Thoracic aorta (tissue), 2 donors: ENCODE measurements around the gene GRB14. TPM values are rescaled to one million over a fixed set of nuclear protein-coding genes. Genes with fewer than 3 reads are reported as not detected.

ENCODE experiments used
- ATAC-seq: fragments of 150-250 bp; one replicate; pipeline ENCODE4 v1.8.0; 2017; ENCODE audit warnings: low read depth; ENCODE audit not compliant: insufficient number of reproducible peaks, low FRiP score
- DNase-seq: peaks from one replicate; pipeline ENCODE4 v3.0.0-alpha.2; 2020; ENCODE audit warnings: low spot score
- H3K27ac ChIP-seq, 2 donors: fragments of 200-600 bp; sonication (generic); 1 replicate in 1 of 2; 2 replicates in 1 of 2; pipeline ENCODE4 v1.5.1; 2016; ENCODE audit warnings: mild to moderate bottlenecking in 2 of 2, moderate library complexity in 2 of 2
- H3K27me3 ChIP-seq: fragments of 200-600 bp; sonication (generic); replicated peaks from 2 replicates; pipeline ENCODE4 v1.6.0; 2016; ENCODE audit warnings: mild to moderate bottlenecking; ENCODE audit not compliant: insufficient read depth
- H3K36me3 ChIP-seq: fragments of 200-600 bp; sonication (generic); one replicate; pipeline ENCODE4 v1.5.1; 2016
- H3K4me1 ChIP-seq, 2 donors: fragments of 200-600 bp; sonication (generic); 1 replicate in 1 of 2; 2 replicates in 1 of 2; pipeline versions ENCODE4 v1.5.1 to v1.6.0; 2016; ENCODE audit warnings: low read depth in 2 of 2, mild to moderate bottlenecking in 1 of 2; ENCODE audit not compliant: control insufficient read depth in 1 of 2
- H3K4me3 ChIP-seq: fragments of 200-600 bp; sonication (generic); 2 replicates; pipeline ENCODE4 v1.5.1; 2016; ENCODE audit warnings: mild to moderate bottlenecking
- H3K9me3 ChIP-seq: fragments of 200-600 bp; sonication (generic); 2 replicates; pipeline ENCODE4 v1.5.1; 2016
- CTCF ChIP-seq: fragments of 200-600 bp; sonication (generic); IDR thresholded peaks from one replicate; pipeline ENCODE4 v1.5.1; 2019; ENCODE audit warnings: antibody characterized with exemption
- total RNA-seq, 2 donors: library from RNA; depleted of rRNA; stranded (reverse); fragments of >200 nt; gene quantifications; one replicate each; pipeline versions ENCODE4 v1.1.0 to v1.2.3, GENCODE V29; 2016

The GRB14 gene
- total RNA-seq, 2 donors from 2014 or later = 4.7 to 7.9 TPM

DNA sequence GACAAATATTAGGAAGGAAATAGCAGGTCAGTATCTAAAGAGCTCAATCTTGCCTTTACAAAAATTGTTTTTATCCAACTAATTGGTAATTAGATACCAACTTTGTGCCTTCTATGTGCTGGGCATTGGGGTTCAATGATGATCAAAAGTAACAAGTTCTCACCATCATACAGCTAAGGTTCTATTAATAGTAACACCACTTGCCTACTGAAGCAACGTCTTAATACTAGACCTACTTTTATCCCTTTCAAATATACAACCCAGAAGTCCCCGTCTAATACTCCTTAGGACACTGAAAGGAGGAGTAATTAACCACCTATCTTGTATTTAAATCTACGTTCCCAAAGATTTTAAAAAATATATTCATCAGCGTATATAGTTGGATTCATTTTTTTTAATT is 59.3 kb downstream of the GRB14 start:
- Histone ChIP-seq H3K4me1 (peaks cover 2 to 9% of the 10 kb centered on the region in 2 donors), H3K27me3 (no peaks in the 10 kb centered on the region), H3K36me3 (no peaks in the 10 kb centered on the region), H3K27ac (no peak overlapping the region), H3K4me3 (no peak overlapping the region), H3K9me3 (no peaks in the 10 kb centered on the region)
- no peak for ATAC-seq
- DNase-seq = no peak
- no peak for TF ChIP-seq CTCF

GRCh38 chr2:164561416-164561815 is 59.9 kb downstream of the GRB14 start:
- Histone ChIP-seq H3K4me3 (no peak overlapping the region), H3K27me3 (no peaks in the 10 kb centered on the region), H3K36me3 (no peaks in the 10 kb centered on the region), H3K27ac (no peak overlapping the region), H3K9me3 (no peaks in the 10 kb centered on the region), H3K4me1 (peaks cover 2 to 9% of the 10 kb centered on the region in 2 donors)
- DNase-seq (no peak), ATAC-seq (no peak)
- TF ChIP-seq CTCF = no peak

DNA sequence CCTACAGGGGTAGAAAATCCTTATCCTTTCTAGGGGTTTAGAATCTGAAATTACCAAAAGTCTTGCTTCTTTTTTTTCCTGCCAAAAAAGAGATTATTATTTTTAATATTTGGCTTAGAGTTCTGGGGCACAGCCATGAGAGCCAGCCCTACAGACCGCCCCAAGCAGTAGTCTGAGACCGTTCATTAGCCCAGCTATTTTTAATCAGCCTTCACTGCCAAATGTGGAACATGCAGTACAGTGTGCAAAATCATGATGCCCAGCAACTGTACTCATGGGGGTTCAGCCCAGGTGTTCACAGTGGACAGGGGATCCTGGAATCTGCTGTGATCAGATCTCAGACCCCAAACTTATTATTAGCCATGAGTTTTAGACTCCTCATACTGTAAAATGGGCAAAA is 60.4 kb downstream of the GRB14 start:
- Histone ChIP-seq H3K36me3 (no peaks in the 10 kb centered on the region), H3K4me3 (peak overlapping the region; percentile 57), H3K27me3 (no peaks in the 10 kb centered on the region), H3K4me1 (peaks cover 2 to 12% of the 10 kb centered on the region in 2 donors), H3K27ac (no peak overlapping the region), H3K9me3 (no peaks in the 10 kb centered on the region)
- ATAC-seq (no peak), DNase-seq (no peak)
- TF ChIP-seq CTCF = no peak

- no peaks in the 10 kb centered on the region for H3K36me3 ChIP-seq
- no peaks in the 10 kb centered on the region for H3K9me3 ChIP-seq
- peak; percentile 64 for TF ChIP-seq CTCF
- no peak for DNase-seq
- H3K4me1 ChIP-seq = peaks cover 2 to 13% of the 10 kb centered on the region in 2 donors
- no peak for ATAC-seq
- no peaks in the 10 kb centered on the region for H3K27me3 ChIP-seq
- H3K27ac ChIP-seq = no peak overlapping the region
- H3K4me3 ChIP-seq = peak overlapping the region; percentile 57
Measured at GRCh38 chr2:164560181-164560792, 61.0 kb downstream of the GRB14 start.

- Histone ChIP-seq H3K9me3 (no peaks in the 10 kb centered on the region), H3K27ac (no peak overlapping the region), H3K36me3 (no peaks in the 10 kb centered on the region), H3K4me1 (peaks cover 2 to 13% of the 10 kb centered on the region in 2 donors), H3K27me3 (no peaks in the 10 kb centered on the region), H3K4me3 (no peak overlapping the region)
- TF ChIP-seq CTCF = no peak
- ATAC-seq = no peak
- no peak for DNase-seq
Measured at GRCh38 chr2:164558450-164558849, 62.8 kb downstream of the GRB14 start.
